GDM1 (cell line): Measurements from ENCODE around the gene C3AR1.
A peak's percentile ranks its signal among the peaks of the same experiment; 100 is the strongest.
"Not testable (repeated sequence)": the region's sequence is repeated elsewhere in the genome, so short reads cannot be mapped to it uniquely, and the experiment has no call there.

Experiments
- DNase-seq: peaks from one replicate; lab custom pipeline; 2025; lab: John Stamatoyannopoulos, UW

C3AR1 gene

DNA sequence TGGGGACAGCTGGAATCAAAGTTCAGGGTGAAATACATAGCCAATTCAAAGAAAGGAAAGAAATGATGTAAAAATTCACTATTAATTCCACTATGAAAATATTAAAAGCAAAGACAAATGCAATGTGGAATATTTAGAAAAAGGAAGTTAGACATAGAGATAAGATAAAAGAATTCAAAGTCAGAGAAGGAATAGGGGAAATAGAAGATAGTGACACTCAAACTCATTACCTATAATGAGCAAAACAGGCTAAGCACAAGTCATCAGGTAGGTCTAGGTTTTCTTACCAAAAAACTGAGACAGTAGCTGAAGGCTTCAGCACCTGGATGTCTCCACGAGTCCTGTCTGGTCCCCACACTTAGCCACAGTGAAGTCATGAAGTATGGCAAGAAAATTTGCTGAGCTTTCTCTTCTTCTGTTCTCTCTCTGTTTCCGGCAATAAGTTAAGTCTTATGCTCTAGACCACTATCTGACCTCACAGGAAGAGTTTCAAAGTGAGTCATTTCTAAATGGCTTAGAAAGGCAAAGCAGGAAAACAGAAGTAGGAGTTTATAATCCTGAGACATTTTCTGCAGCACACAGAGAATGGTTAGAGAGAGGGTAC lies at the start of gene C3AR1:
C3AR1 (minus strand) TSS at position 369 of the 604 bp plus-strand sequence. CDS start 6,174 bp downstream, outside the sequence.
- DNase-seq, result peak; percentile 65

DNA sequence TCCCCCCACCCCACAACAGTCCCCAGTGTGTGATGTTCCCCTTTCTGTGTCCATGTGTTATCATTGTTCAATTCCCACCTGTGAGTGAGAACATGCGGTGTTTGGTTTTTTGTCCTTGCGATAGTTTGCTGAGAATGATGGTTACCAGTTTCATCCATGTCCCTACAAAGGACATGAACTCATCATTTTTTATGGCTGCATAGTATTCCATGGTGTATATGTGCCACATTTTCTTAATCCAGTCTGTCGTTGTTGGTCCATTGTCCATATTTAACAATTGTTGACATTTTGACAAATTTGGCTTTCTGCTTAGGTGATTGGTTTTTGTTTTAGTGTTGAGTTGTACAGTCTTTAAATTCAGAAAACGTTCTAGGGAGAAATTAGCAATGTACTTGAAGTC lies 47.0 kb upstream of the C3AR1 start:
- not testable (repeated sequence) for DNase-seq

DNA sequence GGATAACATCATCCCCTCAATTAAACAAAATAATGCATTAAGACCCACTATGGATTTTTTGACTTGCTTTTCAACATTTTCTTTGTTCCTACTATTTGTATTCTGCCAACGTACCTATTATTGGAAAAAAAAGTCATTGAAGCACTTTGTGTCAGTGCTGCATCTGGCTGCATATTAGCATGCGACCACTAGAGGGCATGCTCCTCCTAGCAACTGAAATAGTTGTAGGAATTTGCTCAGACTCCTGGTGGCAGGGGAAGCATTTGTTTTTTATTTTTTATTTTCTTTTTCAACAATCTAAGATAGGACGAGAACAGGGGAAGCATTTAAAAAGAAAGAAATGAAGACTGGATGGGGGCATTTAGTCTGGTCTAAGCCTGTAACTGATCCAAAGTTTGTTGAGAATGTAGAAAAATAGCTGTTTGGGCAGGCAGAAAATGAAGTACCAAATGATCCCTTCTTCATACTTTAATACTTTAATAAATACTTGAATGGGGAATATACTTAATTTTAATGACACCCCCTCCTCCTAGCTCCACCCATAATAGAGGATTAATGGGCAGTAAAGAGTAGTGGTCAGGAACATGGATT lies 42.7 kb upstream of the C3AR1 start:
- peak; percentile 46 for DNase-seq

DNA sequence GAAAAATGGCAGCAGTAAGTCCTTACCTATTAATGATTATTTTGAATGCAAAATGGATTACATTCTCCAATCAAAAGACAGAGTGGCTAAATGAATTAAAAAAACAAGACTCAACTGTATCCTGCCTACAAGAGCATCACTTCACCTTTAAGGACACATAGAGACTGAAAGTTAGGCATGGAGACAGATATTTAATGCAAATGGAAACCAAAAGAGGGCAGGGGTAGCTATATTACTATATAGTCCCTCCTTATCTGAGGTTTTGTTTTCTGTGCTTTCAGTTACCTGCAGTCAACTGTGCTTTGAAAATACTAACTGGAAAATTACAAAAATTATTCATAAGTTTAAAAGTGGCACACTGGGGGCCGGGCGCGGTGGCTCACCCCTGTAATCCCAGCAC lies 33.1 kb upstream of the C3AR1 start:
- DNase-seq, result no peak

DNA sequence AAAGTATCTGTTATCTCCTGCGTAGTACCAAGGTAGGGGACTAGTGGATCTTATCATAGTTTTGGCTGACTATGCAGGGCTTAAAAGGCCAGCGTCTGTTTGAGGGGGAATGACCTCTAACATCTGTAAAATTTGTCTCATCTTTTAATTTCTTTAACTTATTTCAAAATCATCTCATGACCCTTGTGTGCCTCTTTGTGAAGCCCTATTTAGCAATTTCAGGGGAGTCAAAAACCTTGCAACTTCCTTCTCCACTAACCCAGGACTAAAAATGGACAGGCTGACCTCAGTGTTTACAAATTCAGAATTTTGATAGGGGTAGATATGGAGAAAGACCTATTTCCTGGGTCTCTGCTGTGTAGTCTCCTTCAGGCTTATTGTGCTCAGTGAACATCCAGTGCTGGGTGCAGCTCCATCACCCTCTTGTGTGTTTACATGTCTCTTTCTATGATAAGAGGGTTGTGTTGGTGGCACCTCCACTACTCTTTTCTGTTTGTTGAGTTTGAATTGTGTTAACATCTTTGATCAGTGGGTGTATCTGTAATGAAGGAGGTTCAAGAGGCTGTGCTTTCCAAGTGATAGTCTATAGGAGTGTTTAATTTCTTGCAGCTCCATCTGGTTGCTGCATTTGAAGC lies 30.2 kb upstream of the C3AR1 start:
- no peak for DNase-seq

DNA sequence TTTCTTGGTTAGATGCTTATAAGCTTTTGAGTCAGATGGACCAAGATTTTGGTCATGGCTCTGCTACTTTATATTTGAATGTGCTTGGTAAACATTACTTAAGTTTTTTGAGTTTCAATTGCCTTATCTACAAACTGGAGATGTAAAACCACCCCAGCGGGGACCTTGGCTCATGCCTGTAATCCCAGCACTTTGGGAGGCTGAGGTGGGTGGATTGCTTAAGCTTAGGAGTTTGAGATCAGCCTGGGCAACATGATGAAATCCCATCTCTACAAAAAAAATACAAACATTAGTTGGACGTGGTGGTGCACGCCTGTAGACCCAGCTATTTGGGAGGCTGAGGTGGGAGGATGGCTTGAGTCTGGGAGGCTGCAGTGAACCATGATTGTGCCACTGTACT lies 27.1 kb upstream of the C3AR1 start:
- no peak for DNase-seq

DNA sequence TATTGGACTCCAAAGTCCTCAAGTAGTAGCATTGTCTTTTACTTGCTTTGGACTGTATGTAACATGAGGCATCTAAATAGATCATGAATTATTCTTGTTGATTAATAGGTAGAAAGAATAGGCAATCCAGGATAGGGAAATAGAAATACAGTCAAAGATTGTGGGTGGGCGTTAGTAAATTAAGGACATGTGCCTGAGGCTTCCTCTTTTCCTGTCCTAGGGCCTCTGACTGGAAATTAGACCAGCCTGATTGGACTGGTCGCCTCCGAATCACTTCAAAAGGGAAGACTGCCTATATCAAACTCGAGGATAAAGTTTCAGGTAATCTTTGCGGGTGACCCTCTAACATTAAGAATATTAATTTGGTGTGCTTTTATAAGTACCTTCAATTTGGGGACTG lies 23.6 kb upstream of the C3AR1 start:
- DNase-seq, result no peak

DNA sequence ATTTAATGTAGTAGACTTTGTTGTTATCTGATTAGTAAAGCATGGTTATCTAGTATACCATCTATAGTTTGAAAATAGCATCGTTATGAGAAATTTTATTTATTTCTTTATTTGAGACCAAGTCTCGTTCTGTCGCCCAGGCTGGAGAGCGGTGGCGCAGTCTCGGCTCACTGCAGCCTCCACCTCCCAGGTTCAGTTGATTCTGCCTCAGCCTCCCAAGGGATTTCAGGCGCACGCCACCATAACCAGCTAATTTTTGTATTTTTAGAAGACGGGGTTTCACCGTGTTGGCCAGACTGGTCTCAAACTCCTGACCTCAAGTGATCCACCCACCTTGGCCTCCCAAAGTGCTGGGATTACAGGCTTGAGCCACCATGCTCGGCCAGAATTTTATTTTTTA lies 23.1 kb upstream of the C3AR1 start:
- DNase-seq, result not testable (repeated sequence)

DNA sequence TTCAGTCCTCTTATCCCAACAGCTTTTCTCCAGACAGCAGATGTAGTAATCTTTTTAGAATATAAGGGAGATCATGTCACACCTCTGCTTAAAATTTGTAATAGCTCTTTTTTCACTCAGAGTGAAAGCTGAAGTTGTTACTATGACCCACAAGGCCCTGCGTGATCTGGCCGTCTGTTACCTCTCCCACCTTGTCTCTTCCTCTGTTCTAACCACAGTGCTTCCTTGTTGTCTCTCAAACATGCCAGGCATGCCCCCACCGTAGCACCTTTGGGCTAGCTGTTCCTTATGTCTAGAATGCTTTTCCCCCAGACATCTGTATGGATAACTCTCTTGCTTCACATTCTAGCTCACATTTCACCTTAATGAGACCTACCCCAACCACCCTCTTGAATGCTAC lies 22.4 kb upstream of the C3AR1 start:
- DNase-seq, result peak; percentile 17

DNA sequence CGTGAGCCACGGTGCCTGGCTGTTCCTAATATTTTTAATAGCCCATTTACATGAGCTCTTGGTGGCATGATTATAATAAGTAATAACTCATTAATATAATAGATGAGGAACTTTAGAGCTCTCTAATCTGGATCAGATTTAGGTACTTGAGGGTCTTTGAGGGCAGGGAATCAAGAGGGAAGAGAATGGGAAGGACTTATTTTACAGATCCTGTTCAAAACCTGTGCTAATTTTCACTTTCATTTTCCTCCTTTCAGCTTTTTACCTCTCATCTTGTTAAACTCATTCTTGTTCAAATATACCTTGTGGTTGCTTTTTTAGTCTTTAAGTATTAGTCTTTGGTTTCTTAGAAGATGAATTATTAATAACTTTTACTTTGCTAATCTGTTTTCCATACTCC lies 21.5 kb upstream of the C3AR1 start:
- no peak for DNase-seq

DNA sequence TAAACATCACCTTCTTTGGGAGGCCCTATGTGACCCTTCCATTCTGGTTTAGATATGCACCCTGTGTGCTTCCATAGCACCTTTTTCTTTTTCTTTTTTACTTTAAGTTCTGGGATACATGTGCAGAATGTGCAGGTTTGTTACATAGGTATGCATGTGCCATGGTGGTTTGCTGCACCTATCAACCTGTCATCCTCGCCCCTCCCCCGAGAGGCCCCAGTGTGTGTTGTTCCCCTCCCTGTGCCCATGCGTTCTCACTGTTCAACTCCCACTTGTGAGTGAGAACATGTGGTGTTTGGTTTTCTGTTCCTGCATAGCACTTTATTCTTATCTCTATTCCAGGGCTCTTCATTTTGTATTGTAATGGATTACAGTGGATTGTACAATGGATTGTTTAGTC lies 18.2 kb upstream of the C3AR1 start:
- not testable (repeated sequence) for DNase-seq

DNA sequence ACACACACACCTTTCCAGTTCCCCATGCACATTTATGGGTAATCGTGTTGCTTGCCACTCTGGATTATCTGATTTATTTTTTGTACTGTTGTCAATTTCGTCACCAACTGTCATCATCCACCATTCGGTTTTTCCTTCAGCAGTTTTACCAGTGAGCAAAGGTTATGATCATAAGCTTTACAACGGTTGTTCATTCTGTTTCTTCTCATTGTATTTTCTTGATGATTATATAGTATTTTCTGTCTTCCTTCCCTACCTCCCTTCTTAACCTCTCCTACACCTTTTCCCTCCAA lies 16.6 kb upstream of the C3AR1 start:
- DNase-seq, result no peak

DNA sequence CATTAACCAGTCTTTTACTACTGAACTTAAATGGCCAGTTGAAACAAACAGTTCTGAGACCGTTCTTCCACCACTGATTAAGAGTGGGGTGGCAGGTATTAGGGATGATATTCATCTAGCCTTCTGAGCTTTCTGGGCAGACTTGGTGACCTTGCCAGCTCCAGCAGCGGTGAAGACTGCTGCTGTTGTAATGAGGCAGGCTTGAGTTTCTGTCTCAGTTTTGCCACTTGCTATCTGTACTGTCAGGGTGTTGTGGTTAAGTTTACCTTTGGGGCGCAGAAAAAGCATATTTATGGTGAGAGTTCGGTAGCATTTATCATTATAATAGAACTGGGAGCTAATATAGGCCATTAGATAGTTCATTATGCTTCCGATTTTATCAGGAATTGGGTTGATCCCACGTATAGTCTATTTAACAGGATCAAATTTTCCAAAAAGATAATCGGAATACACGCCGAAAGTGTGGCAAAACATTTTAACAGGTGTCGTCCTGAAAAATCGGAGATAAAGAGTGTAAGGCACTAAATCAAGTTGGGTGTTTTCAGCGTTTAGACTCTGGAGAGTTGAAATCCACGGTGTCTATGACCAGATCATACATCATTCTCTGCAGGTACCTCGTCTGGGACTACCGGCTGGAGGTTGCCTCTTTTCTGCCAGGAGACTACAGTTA lies 15.2 kb upstream of the C3AR1 start:
- no peak for DNase-seq

DNA sequence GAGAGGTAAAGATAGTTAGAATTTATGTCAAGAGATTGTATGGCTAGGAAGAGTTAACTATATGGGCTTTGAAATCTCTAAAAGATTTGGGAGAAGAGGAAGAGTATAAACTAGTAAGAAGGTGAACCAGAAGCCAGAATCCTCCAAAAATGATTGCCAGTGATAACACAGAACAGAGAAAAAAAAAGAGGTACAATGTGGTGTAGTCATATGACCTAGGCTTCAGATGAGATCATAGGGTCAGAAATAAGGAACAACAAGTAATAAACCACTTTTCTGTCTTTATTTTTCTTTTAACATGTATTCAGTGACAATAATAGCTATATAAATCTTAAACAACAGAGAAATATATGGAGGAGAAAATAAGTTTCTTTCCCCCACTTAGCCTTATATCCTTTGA lies 14.0 kb upstream of the C3AR1 start:
- DNase-seq, result no peak

DNA sequence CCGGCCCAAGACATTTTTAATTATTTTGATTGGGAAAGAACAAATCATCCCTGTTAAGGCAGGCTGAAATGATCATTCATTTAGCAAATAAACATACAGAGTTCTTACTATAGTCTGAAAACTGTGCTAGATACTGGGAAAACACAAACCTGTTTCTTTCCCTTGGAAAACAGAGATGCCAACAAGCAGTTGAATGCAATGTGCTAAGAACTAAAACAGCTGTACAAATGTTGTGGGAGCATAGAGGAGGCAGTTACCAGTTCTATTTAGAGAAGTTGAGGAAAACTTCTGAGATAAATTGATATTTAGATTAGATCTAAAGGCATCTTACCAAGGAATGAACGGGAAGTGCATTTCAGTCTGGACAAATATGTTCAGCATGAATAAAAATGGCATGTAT lies 12.8 kb upstream of the C3AR1 start:
- DNase-seq, result no peak

DNA sequence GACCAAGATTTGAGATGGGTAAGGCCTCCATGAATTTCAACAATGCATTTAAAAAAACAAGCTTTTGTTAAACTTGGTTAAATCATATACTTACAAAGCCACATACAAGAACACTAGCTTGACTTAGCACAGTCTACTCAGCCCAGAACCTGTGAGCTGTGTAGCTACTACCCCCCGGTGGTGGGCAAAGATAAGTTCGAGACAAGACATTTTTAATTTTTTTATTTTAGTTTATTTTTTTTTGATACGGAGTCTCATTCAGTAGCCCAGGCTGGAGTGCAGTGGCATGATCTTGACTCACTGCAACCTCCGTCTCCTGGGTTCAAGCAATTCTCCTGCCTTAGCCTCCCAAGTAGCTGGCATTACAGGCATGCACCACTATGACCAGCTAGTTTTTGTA lies 12.2 kb upstream of the C3AR1 start:
- peak; percentile 52 for DNase-seq

DNA sequence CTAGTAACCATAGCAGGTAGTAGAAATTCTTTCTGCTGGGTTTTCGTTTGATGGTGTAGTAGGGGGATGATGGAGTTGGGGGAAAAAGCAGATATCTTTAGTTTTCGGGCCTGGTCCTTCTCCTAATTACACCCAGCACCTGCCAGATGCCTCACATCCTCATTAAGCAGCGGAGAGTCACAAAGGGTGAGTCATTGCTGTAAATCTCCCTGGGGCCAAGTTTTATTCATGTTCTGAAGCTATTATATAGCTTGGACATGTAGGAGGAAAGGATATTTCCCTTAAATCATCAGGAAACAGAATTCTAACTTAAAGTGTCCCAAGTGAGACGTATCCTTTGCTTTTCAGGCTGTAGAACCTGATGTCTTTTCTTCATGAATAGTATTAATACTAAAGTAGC lies 11.0 kb upstream of the C3AR1 start:
- DNase-seq, result no peak

DNA sequence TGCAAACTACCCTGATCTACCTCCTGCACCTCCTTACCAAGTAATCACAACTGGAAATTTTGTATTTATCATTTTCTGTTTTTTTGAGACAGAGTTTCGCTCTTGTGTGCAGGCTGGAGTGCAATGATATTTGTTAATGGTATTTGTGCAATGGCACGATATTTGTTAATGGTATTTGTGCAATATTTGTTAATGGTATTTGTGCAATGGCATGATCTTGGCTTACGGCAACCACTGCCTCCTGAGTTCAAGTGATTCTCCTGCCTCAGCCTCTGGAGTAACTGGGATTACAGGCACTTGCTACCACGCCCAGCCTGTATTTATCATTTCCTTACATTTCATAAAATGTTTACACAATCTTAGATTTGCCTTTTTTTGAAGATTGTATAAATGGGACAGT lies 10.2 kb upstream of the C3AR1 start:
- no peak for DNase-seq

DNA sequence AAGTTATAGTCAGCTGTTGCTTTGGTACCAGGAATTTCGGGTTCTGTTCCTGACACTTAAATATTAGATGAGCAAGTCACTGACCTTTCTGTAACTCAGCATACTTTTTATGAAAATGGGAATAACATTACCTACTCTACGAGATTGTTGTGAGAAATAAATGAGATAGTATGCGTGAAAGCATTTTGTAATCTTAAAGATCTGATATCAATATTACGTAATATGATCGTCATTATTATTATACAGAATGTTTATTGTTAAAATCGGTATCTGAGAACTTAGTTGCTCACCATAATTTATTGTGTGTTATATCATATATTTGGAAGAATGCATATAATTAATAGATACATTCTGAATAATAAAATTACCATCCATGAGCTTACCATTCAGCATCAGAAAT lies 9.8 kb upstream of the C3AR1 start:
- DNase-seq, result no peak

DNA sequence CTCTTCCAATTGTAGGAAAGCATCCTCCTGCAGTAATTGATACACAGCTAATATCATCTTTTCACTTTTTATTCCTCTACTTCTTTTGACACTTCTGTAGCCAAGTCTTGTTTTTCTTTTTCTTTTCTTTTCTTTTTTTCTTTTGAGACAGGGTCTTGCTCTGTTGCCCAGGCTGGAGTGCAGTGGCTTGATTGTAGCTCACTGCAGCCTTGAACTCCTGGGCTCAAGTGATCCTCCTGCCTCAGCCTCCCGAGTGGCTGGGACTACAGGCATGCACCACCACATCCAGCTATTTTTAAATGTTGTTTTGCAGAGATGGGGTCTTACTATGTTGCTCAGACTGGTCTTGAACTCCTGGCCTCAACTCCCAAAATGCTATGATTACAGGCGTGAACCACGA lies 5.7 kb upstream of the C3AR1 start:
- DNase-seq, result not testable (repeated sequence)

DNA sequence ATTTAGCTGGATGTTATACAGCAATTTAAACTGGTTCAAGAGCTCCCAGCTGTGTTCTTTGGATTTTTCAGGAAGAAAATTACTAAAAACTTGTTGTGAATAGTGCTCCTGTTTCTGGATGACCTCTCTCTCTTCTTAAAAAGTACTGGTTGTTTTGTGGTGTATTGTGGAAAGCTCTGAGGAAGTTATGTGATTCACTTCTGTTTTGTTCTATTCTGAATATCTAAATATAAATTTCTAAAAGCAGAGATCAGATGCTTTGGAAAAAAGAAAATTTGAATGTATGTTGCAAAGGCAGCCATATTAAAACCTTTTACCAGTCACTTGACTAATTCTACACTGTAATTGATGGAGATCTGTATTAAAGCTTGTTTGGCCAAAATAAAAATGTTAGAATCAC lies 3.4 kb upstream of the C3AR1 start:
- DNase-seq, result no peak

DNA sequence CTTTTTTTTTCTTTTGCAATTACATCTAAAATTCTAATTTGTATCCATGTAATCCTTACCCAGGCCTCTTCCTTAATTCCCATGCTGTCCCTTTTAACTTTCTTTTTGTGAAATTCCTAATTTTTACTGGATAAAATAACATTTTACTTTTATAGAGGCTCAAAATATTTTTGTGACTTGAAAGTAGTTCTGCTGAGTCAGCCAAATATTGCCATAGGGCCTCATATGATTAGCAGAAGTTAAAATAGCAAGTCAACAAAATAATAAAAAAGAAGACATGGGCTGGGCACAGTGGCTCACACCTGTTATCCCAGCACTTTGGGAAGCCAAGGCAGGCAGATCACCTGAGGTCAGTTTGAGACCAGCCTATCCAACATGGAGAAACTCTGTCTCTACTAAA lies 2.0 kb downstream of the C3AR1 start:
- DNase-seq, result no peak

DNA sequence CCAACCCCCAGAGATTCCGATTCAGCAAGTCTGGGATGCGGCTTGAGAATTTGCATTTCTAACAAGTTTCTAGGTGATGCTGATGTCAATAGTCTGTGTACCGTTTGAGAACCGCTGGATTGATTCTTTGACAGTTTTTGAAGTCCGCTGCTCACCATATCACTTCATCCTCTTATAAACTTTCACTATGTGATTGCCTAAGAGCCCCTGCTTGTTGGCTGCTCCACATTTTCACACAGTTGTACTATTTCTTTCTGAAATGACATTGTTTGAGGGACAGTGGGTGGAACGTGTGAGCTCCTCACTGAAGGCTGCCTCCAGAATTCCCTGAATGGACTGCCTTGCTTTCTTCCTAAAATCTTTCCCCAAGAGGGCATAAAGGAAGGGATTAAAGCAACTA lies 7.7 kb downstream of the C3AR1 start:
- no peak for DNase-seq

DNA sequence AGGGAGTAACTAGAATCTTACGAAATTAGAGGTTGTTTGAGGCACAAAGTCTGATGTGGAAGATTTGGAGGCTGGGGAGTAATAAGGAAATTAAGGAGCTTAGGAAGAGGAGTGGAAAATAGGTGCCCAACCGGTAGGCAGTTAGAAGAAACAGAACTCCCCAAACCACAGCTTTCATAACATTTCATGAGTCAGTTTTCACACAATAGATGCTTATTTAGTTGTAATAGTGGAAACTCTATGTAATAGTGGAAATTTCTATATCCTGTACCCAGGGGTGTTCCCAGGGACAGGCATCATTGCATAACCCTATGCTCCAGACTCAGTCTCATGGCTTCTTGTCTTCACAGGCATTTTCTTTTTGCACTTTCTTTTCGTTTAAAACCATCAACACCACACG lies 8.3 kb downstream of the C3AR1 start:
- no peak for DNase-seq
